Urinary bladder (tissue), 4 donors: ENCODE data around the gene OS9. TPM values are rescaled to one million over a fixed set of nuclear protein-coding genes. Genes with fewer than 3 reads are reported as not detected.

Experiments used
- DNase-seq: peaks from one replicate; pipeline ENCODE4 v3.0.0-alpha.2; 2015; ENCODE audit errors: extremely low spot score
- H3K27ac ChIP-seq: one replicate; pipeline ENCODE4 v1.5.1; 2013; ENCODE audit warnings: low read depth, mild to moderate bottlenecking, moderate library complexity
- H3K36me3 ChIP-seq: one replicate; pipeline ENCODE4 v1.6.1; 2013; ENCODE audit warnings: mild to moderate bottlenecking, moderate library complexity; ENCODE audit not compliant: insufficient read depth
- H3K4me1 ChIP-seq: one replicate; pipeline ENCODE4 v1.6.1; 2013; ENCODE audit warnings: mild to moderate bottlenecking, moderate library complexity; ENCODE audit not compliant: insufficient read depth
- H3K4me3 ChIP-seq: one replicate; pipeline ENCODE4 v1.5.1; 2013; ENCODE audit warnings: low read depth, low read length
- WGBS: extraction: QIAGEN DNeasy Blood & Tissue Kit; methylation state at CpG from one replicate; pipeline ENCODE4 v1.1.7; 2013; 5-methylcytosine and 5-hydroxymethylcytosine counted together
- polyA plus RNA-seq: library from polyadenylated mRNA; stranded (reverse); fragments of 200-250 nt; gene quantifications from one replicate; pipeline ENCODE4 v1.2.3, GENCODE V29; 2013
- total RNA-seq: library from RNA; depleted of rRNA; stranded (reverse); fragments of >200 nt; gene quantifications from one replicate; pipeline ENCODE4 v1.2.3, GENCODE V29; 2014
- donor health status: healthy with polysubstance abuse.
- donor health status: healthy.

The OS9 gene
- total and polyA plus RNA-seq, 2 donors = 137 to 257 TPM

- peak within 1 kb of the TSS; percentile 57 for H3K27ac ChIP-seq
- no peaks in the 10 kb centered on the region for H3K4me1 ChIP-seq
- WGBS = under 1% methylated on average over 58 of the region's 58 CpGs
- peak; percentile 96 for DNase-seq
- H3K36me3 ChIP-seq = no peaks in the 10 kb centered on the region
- peak within 1 kb of the TSS; percentile 55 for H3K4me3 ChIP-seq
Measured at GRCh38 chr12:57751788-57752667, 58.1 kb downstream of the OS9 start, which contains the start of gene CDK4. Gene CDK4 (minus strand): TSS chr12:57752310. CDS start chr12:57751717, 593 bp downstream.

GRCh38 chr12:57752668-57753000 lies 58.7 kb downstream of the OS9 start:
- no peak overlapping the region for H3K4me3 ChIP-seq
- 3% methylated on average over 5 of the region's 5 CpGs for WGBS
- DNase-seq = no peak
- no peak overlapping the region for H3K27ac ChIP-seq
- H3K36me3 ChIP-seq = no peaks in the 10 kb centered on the region
- H3K4me1 ChIP-seq = no peaks in the 10 kb centered on the region

GRCh38 chr12:57753756-57754337 lies 59.9 kb downstream of the OS9 start:
- WGBS = 16% methylated on average over 1 of the region's 1 CpG
- Histone ChIP-seq H3K36me3 (no peaks in the 10 kb centered on the region), H3K4me1 (no peaks in the 10 kb centered on the region), H3K27ac (no peak overlapping the region), H3K4me3 (no peak overlapping the region)
- no peak for DNase-seq

GRCh38 chr12:57754411-57755193 lies 60.7 kb downstream of the OS9 start, which contains the start of gene MARCHF9:
Gene MARCHF9 (plus strand): TSS chr12:57755103. CDS start chr12:57755529, 426 bp downstream.
- H3K36me3 ChIP-seq = no peaks in the 10 kb centered on the region
- no peaks in the 10 kb centered on the region for H3K4me1 ChIP-seq
- H3K27ac ChIP-seq = peak within 1 kb of the TSS; percentile 48
- no peak for DNase-seq
- H3K4me3 ChIP-seq = peak within 1 kb of the TSS; percentile 85
- 1% methylated on average over 41 of the region's 41 CpGs for WGBS

GRCh38 chr12:57755194-57755453 lies 61.2 kb downstream of the OS9 start:
- no peaks in the 10 kb centered on the region for H3K36me3 ChIP-seq
- no peak for DNase-seq
- H3K27ac ChIP-seq = peak overlapping the region; percentile 48
- WGBS = 0% methylated on average over 33 of the region's 34 CpGs
- no peaks in the 10 kb centered on the region for H3K4me1 ChIP-seq
- H3K4me3 ChIP-seq = peak overlapping the region; percentile 85

- Histone ChIP-seq H3K4me1 (no peaks in the 10 kb centered on the region), H3K27ac (no peak overlapping the region), H3K36me3 (no peaks in the 10 kb centered on the region), H3K4me3 (peak overlapping the region; percentile 85)
- DNase-seq = no peak
- WGBS = 2% methylated on average over 76 of the region's 76 CpGs
Measured at GRCh38 chr12:57755454-57756372, 61.8 kb downstream of the OS9 start.

DNA sequence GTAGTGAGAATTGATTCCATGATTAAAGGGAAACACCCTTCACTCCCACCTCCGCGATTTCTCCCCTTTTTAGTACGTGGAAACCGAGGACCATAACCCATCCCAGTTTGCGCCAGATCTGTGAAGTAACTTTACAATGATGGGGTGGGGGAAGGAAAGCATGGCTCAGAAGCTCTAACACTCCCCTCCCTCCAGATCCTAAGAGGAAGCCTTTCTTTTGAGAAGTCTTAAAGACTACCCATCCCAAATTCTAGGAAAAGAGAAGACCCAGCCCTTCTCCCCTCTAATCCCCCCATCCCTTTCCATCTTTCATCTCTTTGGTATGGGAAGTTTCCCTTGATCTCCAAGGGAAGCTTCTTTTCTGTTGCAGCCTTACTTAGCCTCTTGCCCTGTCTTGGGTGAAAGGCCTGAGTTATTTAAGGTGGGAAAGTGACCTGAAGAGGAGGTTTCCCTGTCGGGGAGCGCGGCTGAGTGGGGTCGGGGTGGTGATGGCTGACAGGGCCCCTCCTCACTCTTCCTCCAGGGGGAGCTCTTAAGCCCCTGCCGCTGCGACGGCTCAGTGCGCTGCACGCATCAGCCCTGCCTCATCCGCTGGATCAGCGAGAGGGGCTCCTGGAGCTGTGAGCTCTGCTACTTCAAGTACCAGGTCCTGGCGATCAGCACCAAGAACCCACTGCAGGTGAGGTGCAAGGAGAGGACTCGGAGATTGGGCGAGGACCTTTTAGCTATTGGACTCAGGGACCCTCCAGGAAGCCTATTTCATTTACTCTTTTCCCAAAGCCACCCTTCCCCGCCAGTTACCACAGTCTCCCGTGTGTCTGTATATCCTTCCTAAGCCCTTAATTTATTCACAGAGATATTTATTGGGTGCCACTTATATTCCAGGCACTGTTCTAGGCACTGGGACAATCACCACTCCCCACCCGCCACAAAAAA lies 62.7 kb downstream of the OS9 start:
- no peak for DNase-seq
- Histone ChIP-seq H3K4me3 (no peak overlapping the region), H3K4me1 (no peaks in the 10 kb centered on the region), H3K36me3 (no peaks in the 10 kb centered on the region), H3K27ac (no peak overlapping the region)
- 52% methylated on average over 22 of the region's 22 CpGs for WGBS

- H3K4me3 ChIP-seq = no peak overlapping the region
- 92% methylated on average over 4 of the region's 4 CpGs for WGBS
- no peak for DNase-seq
- no peaks in the 10 kb centered on the region for H3K36me3 ChIP-seq
- no peak overlapping the region for H3K27ac ChIP-seq
- H3K4me1 ChIP-seq = no peaks in the 10 kb centered on the region
Measured at GRCh38 chr12:57757771-57758170, 63.8 kb downstream of the OS9 start.

GRCh38 chr12:57758552-57759359 lies 64.8 kb downstream of the OS9 start:
- Histone ChIP-seq H3K4me3 (no peak overlapping the region), H3K27ac (no peak overlapping the region), H3K4me1 (no peaks in the 10 kb centered on the region), H3K36me3 (no peaks in the 10 kb centered on the region)
- no peak for DNase-seq
- WGBS = 91% methylated on average over 25 of the region's 25 CpGs

DNA sequence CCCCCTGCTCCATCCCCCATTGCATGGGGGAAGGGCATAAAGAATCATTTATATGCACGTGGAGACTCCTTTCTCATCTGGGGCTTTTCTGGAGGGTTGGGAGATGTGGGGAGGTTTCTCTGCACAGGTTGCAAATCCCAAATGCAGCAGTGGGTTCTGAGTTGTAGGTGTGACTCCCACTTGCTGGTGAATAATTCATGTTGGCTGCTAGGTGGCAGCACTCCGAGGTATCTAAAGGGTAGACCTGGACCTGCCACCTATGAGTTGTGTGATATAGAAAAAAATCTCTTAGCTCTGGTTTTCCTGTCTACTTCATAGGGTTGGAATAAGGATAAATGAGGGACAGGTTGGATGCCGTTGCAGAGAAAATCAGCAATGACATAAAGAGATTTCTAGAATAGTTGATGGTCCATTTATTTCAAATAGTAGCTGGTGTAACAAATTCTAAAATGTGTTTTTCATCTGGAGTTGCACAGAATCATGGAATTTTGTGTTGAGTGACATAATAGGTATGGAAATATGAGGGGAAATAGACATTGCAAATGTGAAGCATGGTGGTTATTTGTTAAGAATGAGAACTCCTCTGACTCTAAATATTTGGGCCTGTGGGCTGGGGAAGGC lies 65.5 kb downstream of the OS9 start:
- DNase-seq = no peak
- Histone ChIP-seq H3K36me3 (no peaks in the 10 kb centered on the region), H3K4me1 (no peaks in the 10 kb centered on the region), H3K27ac (no peak overlapping the region), H3K4me3 (no peak overlapping the region)
- WGBS = 39% methylated on average over 3 of the region's 3 CpGs

- Histone ChIP-seq H3K36me3 (no peaks in the 10 kb centered on the region), H3K27ac (no peak overlapping the region), H3K4me3 (no peak overlapping the region), H3K4me1 (no peaks in the 10 kb centered on the region)
- 90% methylated on average over 3 of the region's 3 CpGs for WGBS
- no peak for DNase-seq
Measured at GRCh38 chr12:57760347-57760982, 66.5 kb downstream of the OS9 start.
